ENCODE measurements around the gene SUGCT. TPM values are rescaled to one million over a fixed set of nuclear protein-coding genes. Genes with fewer than 3 reads are reported as not detected.

SUGCT gene
- total RNA-seq, 6 donors from 2014 or later, result 1.4 to 3.1 (median 1.7) TPM; not detected in 1

DNA sequence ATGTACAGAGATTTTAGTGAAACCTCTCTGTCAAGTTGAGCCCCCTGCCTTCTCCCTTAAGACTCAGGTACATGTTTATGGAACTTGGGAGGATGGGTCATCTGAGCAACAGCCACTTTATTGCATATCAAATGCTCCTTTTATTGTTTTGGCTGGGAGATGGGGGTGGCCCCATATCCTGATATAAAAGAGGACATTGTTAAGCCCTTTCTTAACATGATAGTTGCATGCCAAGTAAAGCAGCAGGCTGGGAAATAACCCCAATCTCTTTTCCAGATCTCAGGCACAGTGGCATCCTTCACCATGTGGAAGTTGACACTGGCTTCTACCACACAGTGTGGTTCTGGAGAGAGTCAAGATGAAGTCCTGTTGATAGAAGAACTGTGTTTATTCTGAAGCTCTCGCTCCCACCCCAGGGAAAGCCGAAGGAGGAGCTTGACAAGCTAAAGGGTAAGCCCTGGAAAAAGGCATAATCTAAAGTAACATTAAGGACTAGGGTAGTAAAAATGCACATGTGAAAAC, 746.7 kb downstream of the SUGCT start:
- no peaks in the 10 kb centered on the region for H3K27me3 ChIP-seq
- no peaks in the 10 kb centered on the region for H3K4me1 ChIP-seq
- H3K27ac ChIP-seq, result no peak overlapping the region
- DNase-seq, result no peak
- ATAC-seq (ENCODE audit: low FRiP score in 2 of 2), result no peak
- no peaks in the 10 kb centered on the region for H3K36me3 ChIP-seq
- TF ChIP-seq EP300 (IDR thresholded peaks at IDR 0.05), result no peak
- TF ChIP-seq, protein P1, sequence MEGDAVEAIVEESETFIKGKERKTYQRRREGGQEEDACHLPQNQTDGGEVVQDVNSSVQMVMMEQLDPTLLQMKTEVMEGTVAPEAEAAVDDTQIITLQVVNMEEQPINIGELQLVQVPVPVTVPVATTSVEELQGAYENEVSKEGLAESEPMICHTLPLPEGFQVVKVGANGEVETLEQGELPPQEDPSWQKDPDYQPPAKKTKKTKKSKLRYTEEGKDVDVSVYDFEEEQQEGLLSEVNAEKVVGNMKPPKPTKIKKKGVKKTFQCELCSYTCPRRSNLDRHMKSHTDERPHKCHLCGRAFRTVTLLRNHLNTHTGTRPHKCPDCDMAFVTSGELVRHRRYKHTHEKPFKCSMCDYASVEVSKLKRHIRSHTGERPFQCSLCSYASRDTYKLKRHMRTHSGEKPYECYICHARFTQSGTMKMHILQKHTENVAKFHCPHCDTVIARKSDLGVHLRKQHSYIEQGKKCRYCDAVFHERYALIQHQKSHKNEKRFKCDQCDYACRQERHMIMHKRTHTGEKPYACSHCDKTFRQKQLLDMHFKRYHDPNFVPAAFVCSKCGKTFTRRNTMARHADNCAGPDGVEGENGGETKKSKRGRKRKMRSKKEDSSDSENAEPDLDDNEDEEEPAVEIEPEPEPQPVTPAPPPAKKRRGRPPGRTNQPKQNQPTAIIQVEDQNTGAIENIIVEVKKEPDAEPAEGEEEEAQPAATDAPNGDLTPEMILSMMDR (IDR thresholded peaks at IDR 0.05), result no peak
- TF ChIP-seq POLR2A (IDR thresholded peaks at IDR 0.05), result no peak
- H3K9me3 ChIP-seq, result no peaks in the 10 kb centered on the region
- H3K4me3 ChIP-seq, result no peak overlapping the region
- WGBS, 2 donors, result 86 to 91% methylated on average over 2 of the region's 2 CpGs

DNA sequence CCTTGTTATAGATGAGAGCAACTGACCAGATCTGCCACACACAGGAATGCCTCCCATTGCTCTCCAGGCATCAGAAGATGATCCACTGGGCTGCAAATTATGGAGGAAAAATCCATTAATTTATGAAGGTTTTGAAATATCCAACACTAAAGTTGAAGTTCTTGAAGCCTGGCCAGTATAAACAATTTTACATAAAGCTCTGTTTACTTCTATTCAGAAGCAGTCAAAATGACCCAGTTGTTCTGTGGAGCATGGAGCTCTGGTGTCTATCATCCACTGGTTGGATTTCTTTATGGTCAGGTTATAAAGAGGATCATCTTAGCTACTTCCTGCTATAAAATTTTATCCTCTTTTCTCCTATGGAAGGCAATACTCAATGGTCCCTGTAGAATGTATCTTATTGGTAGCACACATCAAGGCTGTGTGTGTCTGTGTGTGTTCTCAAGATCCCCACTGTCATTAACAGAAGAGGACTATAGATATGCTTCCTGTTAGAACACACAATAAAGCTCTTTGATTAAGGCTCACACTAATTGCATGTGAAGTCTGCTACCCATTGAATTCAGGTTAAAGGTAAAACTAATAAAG, 747.4 kb downstream of the SUGCT start:
- H3K9me3 ChIP-seq, result no peaks in the 10 kb centered on the region
- DNase-seq (no peak), ATAC-seq (ENCODE audit: low FRiP score in 2 of 2) (no peak)
- H3K4me1 ChIP-seq, result no peaks in the 10 kb centered on the region
- H3K36me3 ChIP-seq, result no peaks in the 10 kb centered on the region
- TF ChIP-seq POLR2AphosphoS5 (IDR thresholded peaks at IDR 0.05) (no peak), POLR2A (IDR thresholded peaks at IDR 0.05) (no peak)
- H3K27me3 ChIP-seq, result no peaks in the 10 kb centered on the region
- H3K27ac ChIP-seq, result no peak overlapping the region
- H3K4me3 ChIP-seq, result no peak overlapping the region

DNA sequence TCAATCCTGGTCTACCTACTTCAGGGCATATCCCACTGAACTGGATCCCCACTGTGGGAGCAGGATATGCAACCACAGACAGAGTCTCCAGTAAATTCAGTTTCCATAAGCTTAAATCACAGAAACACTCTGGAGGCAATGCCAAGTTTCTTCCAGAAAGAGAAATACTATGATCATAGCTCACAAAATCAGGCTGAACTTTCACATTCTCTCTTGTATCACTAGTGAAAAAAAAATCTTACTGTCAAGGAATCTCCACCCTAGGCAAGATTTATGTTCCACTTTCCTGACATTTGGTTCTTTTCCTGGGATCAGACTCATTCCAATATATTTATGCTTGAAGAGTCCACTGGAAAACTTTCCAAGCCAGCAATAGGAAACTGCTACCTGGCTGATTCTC, 749.0 kb downstream of the SUGCT start:
- no peak for ATAC-seq (ENCODE audit: low FRiP score in 2 of 2)
- TF ChIP-seq POLR2A (IDR thresholded peaks at IDR 0.05), result no peak
- Histone ChIP-seq H3K27ac (no peak overlapping the region), H3K27me3 (no peaks in the 10 kb centered on the region), H3K4me1 (no peaks in the 10 kb centered on the region), H3K4me3 (no peak overlapping the region), H3K9me3 (no peaks in the 10 kb centered on the region), H3K36me3 (no peaks in the 10 kb centered on the region)
- DNase-seq, result no peak

DNA sequence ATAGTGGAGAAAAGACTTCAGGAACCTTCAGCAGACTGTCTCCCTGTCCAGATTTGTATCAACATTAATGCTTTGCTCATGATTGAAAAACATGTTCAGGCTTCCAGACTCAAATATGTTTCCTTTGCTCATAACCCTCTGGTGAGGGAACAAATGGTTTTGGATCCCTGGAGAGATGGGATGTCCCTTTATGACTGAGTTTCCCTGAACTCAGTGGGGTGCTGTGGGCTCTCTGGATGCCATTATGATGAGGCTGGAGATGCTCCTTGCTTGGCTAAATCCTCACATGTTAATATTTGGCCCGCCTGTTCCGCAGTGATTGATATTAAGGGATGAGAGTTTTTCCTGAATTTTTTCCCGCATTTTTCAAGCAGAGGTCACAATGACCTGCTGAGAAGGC, 749.4 kb downstream of the SUGCT start:
- no peak for ATAC-seq (ENCODE audit: low FRiP score in 2 of 2)

DNA sequence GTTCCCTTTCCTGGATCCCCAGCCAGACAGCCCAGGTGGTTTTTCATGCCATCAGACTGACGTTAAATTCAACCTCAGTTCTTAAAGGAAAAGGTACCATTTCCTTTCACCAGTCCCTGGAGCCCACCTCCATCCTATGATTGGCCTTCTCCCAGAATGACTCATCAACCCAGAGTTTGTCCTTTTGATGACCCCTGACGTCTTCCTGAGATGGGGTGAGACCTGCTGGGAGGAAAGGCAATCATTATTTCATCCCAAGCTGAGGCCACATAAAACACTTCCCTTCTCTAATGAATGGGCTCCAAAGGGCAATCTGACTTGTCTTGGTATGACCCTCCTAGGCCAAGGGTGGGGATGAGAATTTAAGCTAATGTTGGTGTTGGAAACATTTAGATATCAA, 750.7 kb downstream of the SUGCT start:
- no peaks in the 10 kb centered on the region for H3K36me3 ChIP-seq
- no peaks in the 10 kb centered on the region for H3K27me3 ChIP-seq
- no peak overlapping the region for H3K27ac ChIP-seq
- peaks cover 0 to 2% (median 0%) of the 10 kb centered on the region in 4 donors for H3K9me3 ChIP-seq
- no peak overlapping the region for H3K4me3 ChIP-seq
- TF ChIP-seq, protein P1 (IDR thresholded peaks at IDR 0.05), result no peak
- TF ChIP-seq POLR2A (IDR thresholded peaks at IDR 0.05), result no peak
- no peak for TF ChIP-seq EP300 (IDR thresholded peaks at IDR 0.05)
- no peak for TF ChIP-seq POLR2AphosphoS5 (IDR thresholded peaks at IDR 0.05)
- H3K4me1 ChIP-seq, result no peaks in the 10 kb centered on the region
- DNase-seq (no peak), ATAC-seq (ENCODE audit: low FRiP score in 2 of 2) (no peak)
- WGBS, 2 donors, result 41 to 42% methylated on average over 2 of the region's 2 CpGs

More for the DNA sequence above, 749.4 kb downstream of the SUGCT start:
- no peak for DNase-seq
- 96 to 98% methylated on average over 3 of the region's 3 CpGs for WGBS, 2 donors
- TF ChIP-seq POLR2AphosphoS5 (IDR thresholded peaks at IDR 0.05), result no peak
- TF ChIP-seq EP300 (IDR thresholded peaks at IDR 0.05), result no peak
- no peak for TF ChIP-seq POLR2A (IDR thresholded peaks at IDR 0.05)
- TF ChIP-seq, protein P1 (IDR thresholded peaks at IDR 0.05), result no peak
- Histone ChIP-seq H3K27me3 (no peaks in the 10 kb centered on the region), H3K9me3 (no peaks in the 10 kb centered on the region), H3K4me1 (no peaks in the 10 kb centered on the region), H3K4me3 (no peak overlapping the region), H3K36me3 (no peaks in the 10 kb centered on the region), H3K27ac (no peak overlapping the region)

DNA sequence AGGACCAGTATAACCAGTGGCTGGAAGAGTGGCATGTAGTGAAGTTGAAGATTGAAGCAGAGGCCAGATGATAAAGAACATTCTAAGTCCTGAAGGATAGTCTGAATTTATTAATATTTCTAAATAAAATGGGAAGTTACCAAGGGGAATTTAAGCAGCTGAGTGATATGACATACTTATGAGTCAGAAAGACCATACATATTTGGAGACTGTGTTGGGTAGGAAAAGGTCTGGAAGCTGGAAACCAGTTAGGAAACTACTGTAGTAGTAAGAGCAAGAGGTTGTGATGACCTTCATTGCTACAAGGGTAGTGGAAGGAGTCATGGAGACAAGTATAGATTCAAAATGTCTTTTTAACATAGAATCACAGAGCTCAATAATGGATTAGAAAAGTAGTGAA, 752.3 kb downstream of the SUGCT start:
- no peaks in the 10 kb centered on the region for H3K4me1 ChIP-seq
- ATAC-seq (ENCODE audit: low FRiP score in 2 of 2) (no peak), DNase-seq (no peak)
- H3K36me3 ChIP-seq, result no peaks in the 10 kb centered on the region
- TF ChIP-seq POLR2A (IDR thresholded peaks at IDR 0.05) (no peak), POLR2AphosphoS5 (IDR thresholded peaks at IDR 0.05) (no peak), EP300 (IDR thresholded peaks at IDR 0.05) (no peak)
- TF ChIP-seq, protein P1 (IDR thresholded peaks at IDR 0.05), result no peak
- H3K9me3 ChIP-seq, result peaks cover 0 to 3% (median 0%) of the 10 kb centered on the region in 4 donors
- no peak overlapping the region for H3K4me3 ChIP-seq
- no peak overlapping the region for H3K27ac ChIP-seq
- H3K27me3 ChIP-seq, result no peaks in the 10 kb centered on the region
